CD14-positive monocyte (primary cell): Measurements from ENCODE around the gene CACNA1E. TPM values are rescaled to one million over a fixed set of nuclear protein-coding genes. Genes with fewer than 3 reads are reported as not detected.

ENCODE experiments used
- DNase-seq, 3 donors: peaks; one replicate each; pipeline ENCODE4 v3.0.0-alpha.2; 2011 to 2022
- H2AFZ ChIP-seq: 2 replicates; pipeline ENCODE4 v1.6.0; 2012; ENCODE audit warnings: mild to moderate bottlenecking, low read depth, low read length, inconsistent platforms; ENCODE audit not compliant: insufficient read depth, poor library complexity, severe bottlenecking
- H3K27ac ChIP-seq, 2 donors: 1 replicate in 1 of 2; 2 replicates in 1 of 2; pipeline ENCODE4 v1.5.1; 2012 to 2013; ENCODE audit warnings: low read length in 2 of 2, control low read depth in 1 of 2, inconsistent platforms in 1 of 2, low read depth in 1 of 2, mild to moderate bottlenecking in 1 of 2
- H3K27me3 ChIP-seq, 2 donors: one replicate each; pipeline versions ENCODE4 v1.6.0 to v1.6.1; 2011 to 2013; ENCODE audit warnings: low read length in 2 of 2; ENCODE audit not compliant: control insufficient read depth in 2 of 2, insufficient read depth in 2 of 2
- H3K36me3 ChIP-seq, 2 donors: replicated peaks in 1 of 2; 1 replicate in 1 of 2; 2 replicates in 1 of 2; pipeline versions ENCODE4 v1.5.1 to v1.6.1; 2012 to 2013; ENCODE audit warnings: low read length in 2 of 2, control low read depth in 1 of 2, inconsistent platforms in 1 of 2, mild to moderate bottlenecking in 1 of 2; ENCODE audit not compliant: insufficient read depth in 2 of 2, control insufficient read depth in 1 of 2
- H3K4me1 ChIP-seq, 2 donors: 1 replicate in 1 of 2; 2 replicates in 1 of 2; pipeline versions ENCODE4 v1.5.1 to v1.6.1; 2012 to 2013; ENCODE audit warnings: low read length in 2 of 2, control low read depth in 1 of 2, inconsistent platforms in 1 of 2, mild to moderate bottlenecking in 1 of 2, moderate library complexity in 1 of 2; ENCODE audit not compliant: insufficient read depth in 2 of 2, control insufficient read depth in 1 of 2
- H3K4me2 ChIP-seq: replicated peaks from 2 replicates; pipeline ENCODE3; 2012; ENCODE audit warnings: low read length, moderate library complexity, mild to moderate bottlenecking; ENCODE audit not compliant: poor library complexity, severe bottlenecking; ENCODE audit errors: extremely low read depth
- H3K4me3 ChIP-seq, 3 experiments: fragments of 200-600 bp in 1 of 3; sonication (generic) in 1 of 3; replicated peaks in 1 of 3; 1 replicate in 2 of 3; 2 replicates in 1 of 3; pipeline ENCODE4 v1.5.1; 2011 to 2013; ENCODE audit warnings: low read length in 3 of 3, mild to moderate bottlenecking in 3 of 3, control low read depth in 2 of 3, low read depth in 2 of 3, inconsistent platforms in 1 of 3, moderate library complexity in 1 of 3
- H3K79me2 ChIP-seq: 2 replicates; pipeline ENCODE4 v1.6.0; 2012; ENCODE audit warnings: mild to moderate bottlenecking, control low read depth, inconsistent platforms, low read length, moderate library complexity; ENCODE audit not compliant: insufficient read depth
- H3K9ac ChIP-seq: 2 replicates; pipeline ENCODE4 v1.6.0; 2017; ENCODE audit warnings: low read length, mild to moderate bottlenecking; ENCODE audit not compliant: insufficient read depth, poor library complexity, severe bottlenecking
- H3K9me3 ChIP-seq, 2 donors: replicated peaks in 1 of 2; 1 replicate in 1 of 2; 2 replicates in 1 of 2; pipeline versions ENCODE4 v1.5.1 to v1.6.1; 2012 to 2013; ENCODE audit warnings: low read length in 2 of 2, control low read depth in 1 of 2; ENCODE audit not compliant: control insufficient read depth in 1 of 2, insufficient read depth in 1 of 2
- H4K20me1 ChIP-seq: 2 replicates; pipeline ENCODE4 v1.6.0; 2012; ENCODE audit warnings: mild to moderate bottlenecking, low read length, control low read depth, moderate library complexity; ENCODE audit not compliant: insufficient read depth
- H3K27ac Mint-ChIP-seq, 7 donors: one replicate each; pipeline ENCODE4 v1.8.0; 2020; ENCODE audit warnings: mild to moderate bottlenecking in 7 of 7, mixed read lengths in 7 of 7, moderate library complexity in 6 of 7, inconsistent platforms in 2 of 7
- H3K27me3 Mint-ChIP-seq, 3 donors: one replicate each; pipeline ENCODE4 v1.8.0; 2021 to 2022; ENCODE audit warnings: low read depth in 3 of 3, mild to moderate bottlenecking in 3 of 3, mixed read lengths in 3 of 3, moderate library complexity in 3 of 3, inconsistent platforms in 1 of 3
- H3K36me3 Mint-ChIP-seq, 2 donors: one replicate each; pipeline ENCODE4 v1.8.0; 2020; ENCODE audit warnings: mixed read lengths in 2 of 2, inconsistent platforms in 1 of 2, mild to moderate bottlenecking in 1 of 2
- H3K4me1 Mint-ChIP-seq: one replicate; pipeline ENCODE4 v1.8.0; 2020; ENCODE audit warnings: mild to moderate bottlenecking, mixed read lengths
- H3K4me3 Mint-ChIP-seq, 2 donors: one replicate each; pipeline ENCODE4 v1.8.0; 2020; ENCODE audit warnings: mild to moderate bottlenecking in 2 of 2, mixed read lengths in 2 of 2, moderate library complexity in 1 of 2
- H3K9me3 Mint-ChIP-seq, 7 donors: one replicate each; pipeline ENCODE4 v1.8.0; 2020 to 2022; ENCODE audit warnings: mixed read lengths in 7 of 7, mild to moderate bottlenecking in 6 of 7, moderate library complexity in 6 of 7, inconsistent platforms in 2 of 7
- WGBS: methylation state at CpG from one replicate; pipeline ENCODE4 v1.1.5; 2013; ENCODE audit warnings: missing lambda C conversion rate; ENCODE audit not compliant: insufficient coverage; 5-methylcytosine and 5-hydroxymethylcytosine counted together
- intact Hi-C, 2 donors: fragments of 100-400 bp; cut with micrococcal nuclease; formaldehyde crosslinking; loops; one replicate each; pipeline versions ENCODE4 v1.15.0 to v1.15.1; 2023
- polyA plus RNA-seq, 3 donors: library from polyadenylated mRNA; depleted of rRNA in 1 of 3; unstranded in 2 of 3; stranded (reverse) in 1 of 3; fragments of 300-500 nt in 2 of 3; fragments of >200 nt in 1 of 3; fragmentation: Illumina TruSeq in 2 of 3; gene quantifications; 1 replicate in 2 of 3; 2 replicates in 1 of 3; pipeline ENCODE4 v1.2.3, GENCODE V29; 2012 to 2021
- TF ChIP-seq, protein P1 (sequence below): fragments of 200-600 bp; IDR thresholded peaks from one replicate; pipeline ENCODE4 v1.8.0; 2022; ENCODE audit warnings: antibody characterized with exemption, mild to moderate bottlenecking

CACNA1E gene
- polyA plus RNA-seq, 3 donors = 0.04 TPM; not detected in 2

DNA sequence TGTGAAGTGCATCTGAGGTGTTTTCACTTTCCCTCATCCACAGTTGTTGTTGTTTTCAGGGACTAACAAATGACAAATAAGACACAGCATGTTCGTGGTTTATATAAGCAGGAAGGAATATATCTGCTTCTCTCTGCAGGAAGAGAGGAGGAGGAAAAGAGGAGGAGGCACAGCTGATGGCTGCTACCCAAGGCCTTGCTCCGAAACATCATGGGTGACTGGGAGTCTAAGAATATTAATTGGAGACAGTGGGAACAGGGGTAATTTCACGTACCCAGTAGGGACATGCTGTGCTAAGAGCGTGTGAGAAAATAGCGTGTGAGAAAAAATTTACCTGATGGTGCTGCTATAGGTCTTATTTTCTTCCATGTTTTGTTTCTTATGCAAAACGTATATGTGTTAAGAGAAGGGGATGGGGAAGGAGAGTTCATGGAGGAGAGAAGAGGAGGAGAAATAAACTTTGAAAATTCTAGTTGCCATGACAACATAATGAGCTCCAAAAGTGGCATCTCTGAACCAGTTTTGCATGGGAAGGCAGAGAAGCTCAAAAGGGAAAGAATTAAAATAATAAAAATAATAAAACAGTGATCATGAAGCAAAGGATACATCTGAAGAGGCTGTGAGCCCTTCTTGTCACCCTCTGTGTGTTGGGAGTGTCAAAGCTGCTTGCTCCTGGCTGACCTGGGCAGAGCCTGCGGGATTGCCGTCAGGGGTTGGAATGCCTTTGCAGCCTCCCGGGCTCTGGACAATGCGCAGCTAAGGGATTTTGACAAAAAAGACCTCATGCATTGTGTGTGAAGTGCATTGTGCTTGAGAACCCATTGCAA, 192.0 kb downstream of the CACNA1E start:
- Histone ChIP-seq H3K9me3 (no peaks in the 10 kb centered on the region), H3K4me3 (no peak overlapping the region), H3K4me2 (no peak overlapping the region), H2AFZ (no peak overlapping the region), H3K79me2 (no peaks in the 10 kb centered on the region), H3K4me1 (no peaks in the 10 kb centered on the region), H3K27ac (no peak overlapping the region), H4K20me1 (no peaks in the 10 kb centered on the region), H3K36me3 (no peaks in the 10 kb centered on the region), H3K27me3 (no peaks in the 10 kb centered on the region), H3K9ac (no peak overlapping the region)
- no peaks in the 10 kb centered on the region for H3K4me1 Mint-ChIP-seq
- intact Hi-C loops = loop anchor here in 1 of 2 donors (10.0 kb wide), 1 partner anchor 201 kb away; no protein-coding TSS in a partner anchor
- no peak overlapping the region for H3K4me3 Mint-ChIP-seq
- H3K36me3 Mint-ChIP-seq = no peaks in the 10 kb centered on the region
- peaks cover 0 to 6% (median 0%) of the 10 kb centered on the region in 7 donors for H3K9me3 Mint-ChIP-seq
- TF ChIP-seq, protein P1, sequence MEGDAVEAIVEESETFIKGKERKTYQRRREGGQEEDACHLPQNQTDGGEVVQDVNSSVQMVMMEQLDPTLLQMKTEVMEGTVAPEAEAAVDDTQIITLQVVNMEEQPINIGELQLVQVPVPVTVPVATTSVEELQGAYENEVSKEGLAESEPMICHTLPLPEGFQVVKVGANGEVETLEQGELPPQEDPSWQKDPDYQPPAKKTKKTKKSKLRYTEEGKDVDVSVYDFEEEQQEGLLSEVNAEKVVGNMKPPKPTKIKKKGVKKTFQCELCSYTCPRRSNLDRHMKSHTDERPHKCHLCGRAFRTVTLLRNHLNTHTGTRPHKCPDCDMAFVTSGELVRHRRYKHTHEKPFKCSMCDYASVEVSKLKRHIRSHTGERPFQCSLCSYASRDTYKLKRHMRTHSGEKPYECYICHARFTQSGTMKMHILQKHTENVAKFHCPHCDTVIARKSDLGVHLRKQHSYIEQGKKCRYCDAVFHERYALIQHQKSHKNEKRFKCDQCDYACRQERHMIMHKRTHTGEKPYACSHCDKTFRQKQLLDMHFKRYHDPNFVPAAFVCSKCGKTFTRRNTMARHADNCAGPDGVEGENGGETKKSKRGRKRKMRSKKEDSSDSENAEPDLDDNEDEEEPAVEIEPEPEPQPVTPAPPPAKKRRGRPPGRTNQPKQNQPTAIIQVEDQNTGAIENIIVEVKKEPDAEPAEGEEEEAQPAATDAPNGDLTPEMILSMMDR = no peak
- DNase-seq = no peak
- H3K27ac Mint-ChIP-seq = no peak overlapping the region
- WGBS = 66% methylated on average over 6 of the region's 10 CpGs
- H3K27me3 Mint-ChIP-seq = peaks cover 6 to 7% (median 7%) of the 10 kb centered on the region in 3 donors

DNA sequence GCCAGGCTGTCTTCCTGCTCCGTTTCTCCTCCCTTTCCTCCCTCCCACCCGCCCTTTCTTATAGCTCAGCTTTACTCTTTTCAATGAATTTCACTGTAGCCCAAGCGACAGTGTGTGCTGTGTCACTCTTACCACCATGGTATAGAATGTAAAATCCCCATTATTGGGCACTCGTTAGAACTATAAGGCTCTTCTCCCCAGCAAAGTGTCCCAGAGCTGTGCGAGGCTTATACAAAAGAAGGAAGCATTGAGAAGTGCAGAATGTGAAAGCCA, 192.5 kb downstream of the CACNA1E start:
- no peak for DNase-seq
- no CpG with 5 or more reads among the region's 5 CpGs for whole genome bisulfite sequencing
- Histone ChIP-seq H3K4me2 (no peak overlapping the region), H3K4me3 (no peak overlapping the region), H3K27ac (no peak overlapping the region), H3K4me1 (no peaks in the 10 kb centered on the region), H3K27me3 (no peaks in the 10 kb centered on the region), H3K36me3 (no peaks in the 10 kb centered on the region), H4K20me1 (no peaks in the 10 kb centered on the region), H3K9ac (no peak overlapping the region), H2AFZ (no peak overlapping the region), H3K79me2 (no peaks in the 10 kb centered on the region), H3K9me3 (no peaks in the 10 kb centered on the region)
- Mint-ChIP-seq H3K9me3 (peaks cover 0 to 6% (median 0%) of the 10 kb centered on the region in 7 donors), H3K36me3 (no peaks in the 10 kb centered on the region), H3K4me1 (no peaks in the 10 kb centered on the region), H3K27me3 (peaks cover 6 to 7% (median 7%) of the 10 kb centered on the region in 3 donors), H3K4me3 (no peak overlapping the region), H3K27ac (no peak overlapping the region)
- intact Hi-C loops = loop anchor here in 1 of 2 donors (10.0 kb wide), 1 partner anchor 201 kb away; no protein-coding TSS in a partner anchor
- TF ChIP-seq, protein P1 = no peak
